Osteoblast (primary cell): ENCODE results near the gene NUDT13. TPM values are rescaled to one million over a fixed set of nuclear protein-coding genes. Genes with fewer than 3 reads are reported as not detected.

ENCODE experiments used
- DNase-seq: peaks from one replicate; pipeline ENCODE4 v3.0.0; 2011; ENCODE audit warnings: low spot score, mixed read lengths; ENCODE audit not compliant: insufficient read length; ENCODE audit errors: missing footprints
- H2AFZ ChIP-seq: 2 replicates; pipeline ENCODE4 v1.6.0; 2011; ENCODE audit warnings: mild to moderate bottlenecking, low read length
- H3K27ac ChIP-seq: 2 replicates; pipeline ENCODE4 v1.5.1; 2011; ENCODE audit warnings: mild to moderate bottlenecking, low read depth, low read length, moderate library complexity
- H3K27me3 ChIP-seq: 2 replicates; pipeline ENCODE4 v1.6.0; 2012; ENCODE audit warnings: mild to moderate bottlenecking, control low read depth, inconsistent platforms, low read length, moderate library complexity; ENCODE audit not compliant: insufficient read depth
- H3K36me3 ChIP-seq: 2 replicates; pipeline ENCODE4 v1.5.1; 2011; ENCODE audit warnings: mild to moderate bottlenecking, low read length, control low read depth, moderate library complexity; ENCODE audit not compliant: insufficient read depth
- H3K4me1 ChIP-seq: 2 replicates; pipeline ENCODE4 v1.5.1; 2011; ENCODE audit warnings: mild to moderate bottlenecking, low read length, control low read depth, moderate library complexity; ENCODE audit not compliant: insufficient read depth
- H3K4me2 ChIP-seq: 2 replicates; pipeline ENCODE4 v1.6.0; 2011; ENCODE audit warnings: mild to moderate bottlenecking, low read length; ENCODE audit not compliant: insufficient read depth
- H3K4me3 ChIP-seq: fragments of 200-600 bp; sonication (generic); 3 replicates; pipeline ENCODE4 v1.5.1; 2012; ENCODE audit warnings: mild to moderate bottlenecking, low read length, inconsistent platforms; ENCODE audit not compliant: insufficient read depth
- H3K79me2 ChIP-seq: 2 replicates; pipeline ENCODE4 v1.6.0; 2012; ENCODE audit warnings: mild to moderate bottlenecking, low read length, control low read depth, inconsistent platforms; ENCODE audit not compliant: insufficient read depth
- H3K9me3 ChIP-seq: 2 replicates; pipeline ENCODE4 v1.5.1; 2011; ENCODE audit warnings: low read depth, low read length, control low read depth
- H4K20me1 ChIP-seq: 2 replicates; pipeline ENCODE4 v1.6.0; 2012; ENCODE audit warnings: mild to moderate bottlenecking, low read length, control low read depth; ENCODE audit not compliant: insufficient read depth
- total RNA-seq: library from RNA; depleted of rRNA; stranded (reverse); fragments of >200 nt; gene quantifications from 2 replicates; pipeline ENCODE4 v1.2.3, GENCODE V29; 2012
- TF ChIP-seq, protein P1 (sequence below): IDR thresholded peaks from 2 replicates; pipeline ENCODE4 v1.5.1; 2011; ENCODE audit warnings: mild to moderate bottlenecking, low read depth, low read length, moderate library complexity; ENCODE audit errors: extremely low read depth

Gene NUDT13
- total RNA-seq, 1 donor = 1.8 TPM

DNA sequence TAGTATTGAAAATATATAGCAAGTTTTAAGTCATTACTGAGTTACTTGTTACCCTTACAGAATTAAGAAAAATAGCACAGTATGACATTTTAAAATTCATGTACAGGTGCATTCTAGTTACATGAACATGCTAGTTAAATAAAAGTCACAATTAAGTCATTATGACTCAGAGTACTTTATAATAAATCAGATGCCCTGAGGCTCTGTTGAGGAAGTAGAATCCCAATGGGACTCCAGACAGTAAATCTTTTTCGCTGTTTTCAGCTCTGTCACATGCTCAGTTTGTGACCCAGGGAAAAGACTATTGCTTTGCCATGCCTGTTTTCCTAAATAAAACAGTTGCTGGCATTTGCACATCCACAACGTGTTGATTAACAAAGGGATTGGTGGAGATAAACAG lies 21.0 kb downstream of the NUDT13 start:
- Histone ChIP-seq H3K27me3 (no peaks in the 10 kb centered on the region), H4K20me1 (no peaks in the 10 kb centered on the region), H3K36me3 (peaks cover 67% of the 10 kb centered on the region), H3K79me2 (no peaks in the 10 kb centered on the region), H3K27ac (no peak overlapping the region), H2AFZ (no peak overlapping the region), H3K4me3 (no peak overlapping the region), H3K4me2 (no peak overlapping the region), H3K9me3 (no peaks in the 10 kb centered on the region), H3K4me1 (no peaks in the 10 kb centered on the region)
- DNase-seq = no peak
- TF ChIP-seq, protein P1, sequence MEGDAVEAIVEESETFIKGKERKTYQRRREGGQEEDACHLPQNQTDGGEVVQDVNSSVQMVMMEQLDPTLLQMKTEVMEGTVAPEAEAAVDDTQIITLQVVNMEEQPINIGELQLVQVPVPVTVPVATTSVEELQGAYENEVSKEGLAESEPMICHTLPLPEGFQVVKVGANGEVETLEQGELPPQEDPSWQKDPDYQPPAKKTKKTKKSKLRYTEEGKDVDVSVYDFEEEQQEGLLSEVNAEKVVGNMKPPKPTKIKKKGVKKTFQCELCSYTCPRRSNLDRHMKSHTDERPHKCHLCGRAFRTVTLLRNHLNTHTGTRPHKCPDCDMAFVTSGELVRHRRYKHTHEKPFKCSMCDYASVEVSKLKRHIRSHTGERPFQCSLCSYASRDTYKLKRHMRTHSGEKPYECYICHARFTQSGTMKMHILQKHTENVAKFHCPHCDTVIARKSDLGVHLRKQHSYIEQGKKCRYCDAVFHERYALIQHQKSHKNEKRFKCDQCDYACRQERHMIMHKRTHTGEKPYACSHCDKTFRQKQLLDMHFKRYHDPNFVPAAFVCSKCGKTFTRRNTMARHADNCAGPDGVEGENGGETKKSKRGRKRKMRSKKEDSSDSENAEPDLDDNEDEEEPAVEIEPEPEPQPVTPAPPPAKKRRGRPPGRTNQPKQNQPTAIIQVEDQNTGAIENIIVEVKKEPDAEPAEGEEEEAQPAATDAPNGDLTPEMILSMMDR = no peak

- no peak overlapping the region for H3K27ac ChIP-seq
- H3K36me3 ChIP-seq = peaks cover 70% of the 10 kb centered on the region
- no peaks in the 10 kb centered on the region for H3K79me2 ChIP-seq
Measured at GRCh38 chr10:73131913-73132686, 21.8 kb downstream of the NUDT13 start.

DNA sequence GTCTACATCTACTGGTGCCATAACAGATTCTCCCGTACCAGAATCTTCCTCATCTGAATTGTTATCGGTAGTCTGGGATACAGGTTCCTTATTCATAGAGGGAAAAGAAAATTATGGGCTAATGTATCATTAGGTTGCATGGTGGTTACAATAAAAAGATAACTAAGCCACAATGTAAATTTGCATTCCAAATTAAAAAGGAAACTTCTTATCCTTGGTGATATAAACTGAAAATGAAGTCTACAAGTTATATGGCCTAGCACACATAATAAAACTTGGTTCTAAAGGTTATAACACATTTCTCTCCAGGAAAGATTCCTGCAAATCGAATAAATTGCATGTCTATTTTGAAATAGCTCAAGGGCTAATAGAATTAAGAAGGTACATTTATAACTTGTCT lies 24.5 kb downstream of the NUDT13 start:
- TF ChIP-seq, protein P1 = no peak
- Histone ChIP-seq H3K9me3 (no peaks in the 10 kb centered on the region), H4K20me1 (no peaks in the 10 kb centered on the region), H3K4me1 (no peaks in the 10 kb centered on the region), H2AFZ (no peak overlapping the region), H3K4me2 (no peak overlapping the region), H3K27me3 (no peaks in the 10 kb centered on the region), H3K79me2 (no peaks in the 10 kb centered on the region), H3K4me3 (no peak overlapping the region), H3K27ac (no peak overlapping the region), H3K36me3 (peaks cover 81% of the 10 kb centered on the region)
- no peak for DNase-seq

More at GRCh38 chr10:73131913-73132686, 21.8 kb downstream of the NUDT13 start:
- H2AFZ ChIP-seq = no peak overlapping the region
- H3K27me3 ChIP-seq = no peaks in the 10 kb centered on the region
- no peaks in the 10 kb centered on the region for H3K9me3 ChIP-seq
- TF ChIP-seq, protein P1 = no peak
- DNase-seq = no peak
- H3K4me3 ChIP-seq = no peak overlapping the region
- no peaks in the 10 kb centered on the region for H4K20me1 ChIP-seq
- H3K4me1 ChIP-seq = no peaks in the 10 kb centered on the region
- H3K4me2 ChIP-seq = no peak overlapping the region

DNA sequence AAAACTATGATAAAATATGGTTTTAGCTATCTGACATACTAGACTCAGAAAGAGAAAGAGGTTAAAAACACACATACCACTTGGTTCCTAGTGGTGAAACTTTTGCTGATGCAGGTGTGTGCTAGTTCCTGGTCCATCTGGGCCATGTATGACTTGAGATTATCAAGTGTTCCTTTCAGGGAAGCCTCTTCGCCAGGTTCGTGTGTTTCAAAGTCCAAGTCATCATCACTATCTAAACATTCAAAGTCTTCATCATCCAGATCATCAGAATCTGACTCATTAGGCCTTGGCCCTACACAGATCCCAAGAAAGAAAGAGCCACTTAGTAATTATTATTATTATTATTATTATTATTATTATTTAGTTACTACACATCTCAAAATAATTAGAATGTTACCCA lies 26.4 kb downstream of the NUDT13 start:
- DNase-seq = no peak
- TF ChIP-seq, protein P1 = no peak
- Histone ChIP-seq H3K9me3 (no peaks in the 10 kb centered on the region), H3K79me2 (no peaks in the 10 kb centered on the region), H3K36me3 (peaks cover 76% of the 10 kb centered on the region), H3K27ac (no peak overlapping the region), H3K4me3 (no peak overlapping the region), H3K4me1 (no peaks in the 10 kb centered on the region), H4K20me1 (no peaks in the 10 kb centered on the region), H3K27me3 (no peaks in the 10 kb centered on the region), H3K4me2 (no peak overlapping the region), H2AFZ (no peak overlapping the region)
